Body of pancreas (tissue), 4 donors: ENCODE results near the gene UGT1A8. TPM values are rescaled to one million over a fixed set of nuclear protein-coding genes. Genes with fewer than 3 reads are reported as not detected.

Experiments used
- ATAC-seq: fragments of 150-250 bp; one replicate; pipeline ENCODE4 v1.9.1; 2016
- DNase-seq, 4 donors: peaks; one replicate each; pipeline ENCODE4 v3.0.0-alpha.2; 2019
- H3K27ac ChIP-seq, 4 donors: fragments of 200-600 bp; sonication (generic); 1 replicate in 3 of 4; 2 replicates in 1 of 4; pipeline versions ENCODE4 v1.5.1 to v1.6.1; 2016 to 2019; ENCODE audit warnings: mild to moderate bottlenecking in 1 of 4, mixed read lengths in 1 of 4, moderate library complexity in 1 of 4
- H3K27me3 ChIP-seq, 2 donors: fragments of 200-600 bp; sonication (generic); one replicate each; pipeline ENCODE4 v1.6.0; 2016; ENCODE audit warnings: mild to moderate bottlenecking in 1 of 2
- H3K36me3 ChIP-seq, 2 donors: fragments of 200-600 bp; sonication (generic); replicated peaks in 1 of 2; 2 replicates each; pipeline ENCODE4 v1.5.1; 2016; ENCODE audit warnings: low read depth in 2 of 2; ENCODE audit not compliant: insufficient read depth in 1 of 2
- H3K4me1 ChIP-seq: fragments of 200-600 bp; sonication (generic); one replicate; pipeline ENCODE4 v1.6.0; 2016
- H3K4me3 ChIP-seq, 2 donors: fragments of 200-600 bp; sonication (generic); 1 replicate in 1 of 2; 2 replicates in 1 of 2; pipeline ENCODE4 v1.5.1; 2016 to 2019
- H3K9me3 ChIP-seq, 3 donors: fragments of 200-600 bp; sonication (generic); 1 replicate in 2 of 3; 2 replicates in 1 of 3; pipeline ENCODE4 v1.5.1; 2016
- CTCF ChIP-seq, 7 experiments: fragments of 450-650 bp in 4 of 7; fragments of 200-600 bp in 3 of 7; sonication (generic) in 3 of 7; IDR thresholded peaks; one replicate each; pipeline ENCODE4 v1.5.1; 2016 to 2019; ENCODE audit warnings: antibody characterized with exemption in 7 of 7
- POLR2A ChIP-seq, 3 donors: fragments of 450-650 bp; IDR thresholded peaks; one replicate each; pipeline ENCODE4 v1.6.1; 2016; ENCODE audit warnings: antibody characterized with exemption in 3 of 3, mild to moderate bottlenecking in 2 of 3
- WGBS, 2 donors: methylation state at CpG; one replicate each; pipeline ENCODE4 v1.1.5; 2017; 5-methylcytosine and 5-hydroxymethylcytosine counted together
- intact Hi-C: fragments of 100-400 bp; cut with DNase I; formaldehyde crosslinking; loops from one replicate; pipeline ENCODE4 v1.15.1; 2023
- total RNA-seq, 2 donors: library from RNA; depleted of rRNA; stranded (reverse); fragments of >200 nt; gene quantifications; one replicate each; pipeline ENCODE4 v1.1.0, GENCODE V29; 2016

UGT1A8 gene
- total RNA-seq, 2 donors from 2014 or later = not detected

- Histone ChIP-seq H3K9me3 (no peaks in the 10 kb centered on the region), H3K4me3 (no peak overlapping the region), H3K36me3 (no peaks in the 10 kb centered on the region), H3K27me3 (no peaks in the 10 kb centered on the region), H3K27ac (no peak overlapping the region), H3K4me1 (peaks cover under 1% of the 10 kb centered on the region)
- DNase-seq (no peak), ATAC-seq (no peak)
- no peak for TF ChIP-seq POLR2A (IDR thresholded peaks at IDR 0.05)
- no peak for TF ChIP-seq CTCF (IDR thresholded peaks at IDR 0.05)
- 70 to 76% methylated on average over 5 of the region's 5 CpGs for WGBS, 2 donors
- intact Hi-C loops = no loop called here
These were observed 69.5 kb downstream of the UGT1A8 start for GRCh38 chr2:233686928-233687327.

- 67 to 68% methylated on average over 5 of the region's 5 CpGs for WGBS, 2 donors
- no peak for ATAC-seq
- TF ChIP-seq CTCF (IDR thresholded peaks at IDR 0.05) (no peak), POLR2A (IDR thresholded peaks at IDR 0.05) (no peak)
These were observed 70.9 kb downstream of the UGT1A8 start for GRCh38 chr2:233688341-233688740.

GRCh38 chr2:233689031-233689430 lies 71.6 kb downstream of the UGT1A8 start:
- no peak for TF ChIP-seq POLR2A (IDR thresholded peaks at IDR 0.05)
- TF ChIP-seq CTCF (IDR thresholded peaks at IDR 0.05) = no peak
- ATAC-seq = no peak
- Histone ChIP-seq H3K27ac (no peak overlapping the region), H3K4me1 (peaks cover 17% of the 10 kb centered on the region), H3K4me3 (no peak overlapping the region), H3K27me3 (no peaks in the 10 kb centered on the region), H3K36me3 (no peaks in the 10 kb centered on the region), H3K9me3 (no peaks in the 10 kb centered on the region)
- no peak for DNase-seq
- intact Hi-C loops = no loop called here

More at GRCh38 chr2:233688341-233688740, 70.9 kb downstream of the UGT1A8 start:
- H3K36me3 ChIP-seq = no peaks in the 10 kb centered on the region
- intact Hi-C loops = no loop called here
- no peak for DNase-seq
- H3K9me3 ChIP-seq = no peaks in the 10 kb centered on the region
- peaks cover 15% of the 10 kb centered on the region for H3K4me1 ChIP-seq
- H3K27ac ChIP-seq = no peak overlapping the region
- no peak overlapping the region for H3K4me3 ChIP-seq
- H3K27me3 ChIP-seq = no peaks in the 10 kb centered on the region

- ATAC-seq = no peak
- WGBS, 2 donors = 2 to 3% methylated on average over 3 of the region's 3 CpGs
- Histone ChIP-seq H3K4me3 (no peak overlapping the region), H3K27ac (no peak overlapping the region), H3K9me3 (no peaks in the 10 kb centered on the region), H3K36me3 (no peaks in the 10 kb centered on the region), H3K4me1 (peaks cover 17% of the 10 kb centered on the region), H3K27me3 (no peaks in the 10 kb centered on the region)
- DNase-seq = no peak
- TF ChIP-seq CTCF (IDR thresholded peaks at IDR 0.05) = no peak
- no peak for TF ChIP-seq POLR2A (IDR thresholded peaks at IDR 0.05)
- intact Hi-C loops = no loop called here
These were observed 72.1 kb downstream of the UGT1A8 start for GRCh38 chr2:233689501-233689900.

- 56 to 78% methylated on average over 4 of the region's 4 CpGs for WGBS, 2 donors
- ATAC-seq (no peak), DNase-seq (no peak)
- H3K27ac ChIP-seq = no peak overlapping the region
- no peaks in the 10 kb centered on the region for H3K36me3 ChIP-seq
- intact Hi-C loops = no loop called here
- H3K4me3 ChIP-seq = no peak overlapping the region
- peaks cover 17% of the 10 kb centered on the region for H3K4me1 ChIP-seq
- H3K27me3 ChIP-seq = no peaks in the 10 kb centered on the region
- no peaks in the 10 kb centered on the region for H3K9me3 ChIP-seq
- TF ChIP-seq CTCF (IDR thresholded peaks at IDR 0.05) (no peak), POLR2A (IDR thresholded peaks at IDR 0.05) (no peak)
These were observed 73.0 kb downstream of the UGT1A8 start for GRCh38 chr2:233690444-233690843.
